Retinal pigment epithelial cell (primary cell): ENCODE measurements around the gene KLK7.

Source experiments
- DNase-seq: peaks from one replicate; pipeline ENCODE4 v3.0.0-alpha.2; 2010; ENCODE audit warnings: low read depth
- H3K4me3 ChIP-seq: 2 replicates; pipeline ENCODE4 v1.5.1; 2011; ENCODE audit warnings: mild to moderate bottlenecking, low read length, control low read depth, moderate library complexity
- CTCF ChIP-seq: conservative IDR thresholded peaks from 2 replicates; pipeline ENCODE4 v1.5.1; 2011; ENCODE audit warnings: low read depth, low read length, control low read depth, inconsistent platforms

Gene KLK7

GRCh38 chr19:50968716-50969412, 14.9 kb downstream of the KLK7 start:
- no peak overlapping the region for H3K4me3 ChIP-seq
- no peak for TF ChIP-seq CTCF
- no peak for DNase-seq

GRCh38 chr19:50967929-50968715, 15.6 kb downstream of the KLK7 start:
- H3K4me3 ChIP-seq = no peak overlapping the region
- no peak for TF ChIP-seq CTCF
- DNase-seq = no peak

- no peak for TF ChIP-seq CTCF
- no peak overlapping the region for H3K4me3 ChIP-seq
- no peak for DNase-seq
These were observed 19.5 kb downstream of the KLK7 start for GRCh38 chr19:50964266-50964665.

GRCh38 chr19:50963381-50963780, 20.3 kb downstream of the KLK7 start:
- no peak for TF ChIP-seq CTCF
- no peak overlapping the region for H3K4me3 ChIP-seq
- DNase-seq = no peak

- DNase-seq = no peak
- no peak for TF ChIP-seq CTCF
- no peak overlapping the region for H3K4me3 ChIP-seq
These were observed 21.5 kb downstream of the KLK7 start for GRCh38 chr19:50962245-50962644.

GRCh38 chr19:50959731-50960500, 23.8 kb downstream of the KLK7 start:
- no peak for DNase-seq
- no peak for TF ChIP-seq CTCF
- H3K4me3 ChIP-seq = no peak overlapping the region
